ENCODE data around the gene MSMB.

DNA sequence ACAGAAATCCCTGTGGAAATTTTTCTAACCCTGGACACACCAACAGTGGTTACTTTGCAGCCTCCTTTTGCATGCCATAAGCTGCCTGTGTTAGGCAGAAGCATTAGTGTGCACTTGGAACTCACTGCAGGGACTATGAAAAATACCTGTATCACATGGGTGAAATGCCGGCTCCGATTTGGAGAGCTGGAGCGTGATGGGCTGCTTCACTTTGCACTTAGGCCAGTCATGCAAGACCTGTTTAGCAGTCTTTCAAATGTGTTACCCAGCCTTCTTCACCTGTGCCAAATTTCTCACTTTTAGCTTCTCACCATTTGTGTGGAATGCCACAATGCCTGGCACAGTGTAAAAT, 26.9 kb downstream of the MSMB start:
- TF ChIP-seq, protein P1, sequence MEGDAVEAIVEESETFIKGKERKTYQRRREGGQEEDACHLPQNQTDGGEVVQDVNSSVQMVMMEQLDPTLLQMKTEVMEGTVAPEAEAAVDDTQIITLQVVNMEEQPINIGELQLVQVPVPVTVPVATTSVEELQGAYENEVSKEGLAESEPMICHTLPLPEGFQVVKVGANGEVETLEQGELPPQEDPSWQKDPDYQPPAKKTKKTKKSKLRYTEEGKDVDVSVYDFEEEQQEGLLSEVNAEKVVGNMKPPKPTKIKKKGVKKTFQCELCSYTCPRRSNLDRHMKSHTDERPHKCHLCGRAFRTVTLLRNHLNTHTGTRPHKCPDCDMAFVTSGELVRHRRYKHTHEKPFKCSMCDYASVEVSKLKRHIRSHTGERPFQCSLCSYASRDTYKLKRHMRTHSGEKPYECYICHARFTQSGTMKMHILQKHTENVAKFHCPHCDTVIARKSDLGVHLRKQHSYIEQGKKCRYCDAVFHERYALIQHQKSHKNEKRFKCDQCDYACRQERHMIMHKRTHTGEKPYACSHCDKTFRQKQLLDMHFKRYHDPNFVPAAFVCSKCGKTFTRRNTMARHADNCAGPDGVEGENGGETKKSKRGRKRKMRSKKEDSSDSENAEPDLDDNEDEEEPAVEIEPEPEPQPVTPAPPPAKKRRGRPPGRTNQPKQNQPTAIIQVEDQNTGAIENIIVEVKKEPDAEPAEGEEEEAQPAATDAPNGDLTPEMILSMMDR (optimal IDR thresholded peaks at IDR 0.05 in 1 of 3, IDR thresholded peaks at IDR 0.05 in 1 of 3, conservative IDR thresholded peaks at IDR 0.05 in 1 of 3; ENCODE audit: extremely low read depth in 1 of 3, insufficient read depth in 2 of 3, low read length in 3 of 3) = no peak
- no peak for TF ChIP-seq EZH2 (IDR thresholded peaks at IDR 0.05; ENCODE audit: low read length)
